WTC11 (cell line): Measurements from ENCODE around the gene IGSF9.

Experiments used
- ARID4B ChIP-seq: sonication (generic); formaldehyde crosslinking; IDR thresholded peaks from 2 replicates; pipeline ENCODE4 v1.8.0; 2023; ENCODE audit warnings: missing genetic modification reagents, mild to moderate bottlenecking, borderline replicate concordance
- ATF2 ChIP-seq: sonication (generic); formaldehyde crosslinking; IDR thresholded peaks from 2 replicates; pipeline ENCODE4 v1.8.1; 2022; ENCODE audit warnings: low read depth, missing genetic modification reagents, borderline replicate concordance
- ATF3 ChIP-seq: sonication (generic); formaldehyde crosslinking; conservative IDR thresholded peaks from 2 replicates; pipeline ENCODE4 v1.8.1; 2022; ENCODE audit warnings: mild to moderate bottlenecking, missing genetic modification reagents
- CTCF ChIP-seq: fragments of 200-600 bp; IDR thresholded peaks from 2 replicates; pipeline ENCODE4 v1.8.0; 2022; ENCODE audit warnings: antibody characterized with exemption
- FOXP1 ChIP-seq: sonication (generic); formaldehyde crosslinking; IDR thresholded peaks from 2 replicates; pipeline ENCODE4 v1.8.0; 2022; ENCODE audit warnings: missing genetic modification reagents, mild to moderate bottlenecking, moderate library complexity, borderline replicate concordance
- HMGXB4 ChIP-seq: sonication (generic); formaldehyde crosslinking; IDR thresholded peaks from 2 replicates; pipeline ENCODE4 v1.8.1; 2023; ENCODE audit warnings: mild to moderate bottlenecking, moderate library complexity, missing genetic modification reagents
- MAX ChIP-seq: sonication (generic); formaldehyde crosslinking; IDR thresholded peaks from 2 replicates; pipeline ENCODE4 v1.8.0; 2022; ENCODE audit warnings: mild to moderate bottlenecking, missing genetic modification reagents
- SP1 ChIP-seq: sonication (generic); formaldehyde crosslinking; conservative IDR thresholded peaks from 2 replicates; pipeline ENCODE4 v1.8.1; 2022; ENCODE audit warnings: missing genetic modification reagents
- STAT6 ChIP-seq: sonication (generic); formaldehyde crosslinking; conservative IDR thresholded peaks from 2 replicates; pipeline ENCODE4 v1.8.1; 2023; ENCODE audit warnings: mild to moderate bottlenecking, low read depth, missing genetic modification reagents, moderate library complexity
- USF2 ChIP-seq: sonication (generic); formaldehyde crosslinking; IDR thresholded peaks from 2 replicates; pipeline ENCODE4 v1.8.1; 2023; ENCODE audit warnings: mild to moderate bottlenecking, missing genetic modification reagents, moderate library complexity
- ZSCAN18 ChIP-seq: fragments of 250-450 bp; sonication (Bioruptor Pico); IDR thresholded peaks from 2 replicates; pipeline ENCODE4 v2.1.2; 2022; ENCODE audit warnings: mild to moderate bottlenecking, moderate library complexity

GRCh38 chr1:159990005-159990404, 44.6 kb upstream of the IGSF9 start:
- TF ChIP-seq SP1 (CRISPR knock-in tag) = no peak
- TF ChIP-seq CTCF = no peak
- no peak for TF ChIP-seq ATF2 (CRISPR knock-in tag)
- no peak for TF ChIP-seq USF2 (CRISPR knock-in tag)
- no peak for TF ChIP-seq HMGXB4 (CRISPR knock-in tag)
- no peak for TF ChIP-seq ATF3 (CRISPR knock-in tag)
- TF ChIP-seq ZSCAN18 (CRISPR knock-in tag) = no peak
- no peak for TF ChIP-seq MAX (CRISPR knock-in tag)
- TF ChIP-seq ARID4B (CRISPR knock-in tag) = no peak
- TF ChIP-seq FOXP1 (CRISPR knock-in tag) = no peak
- no peak for TF ChIP-seq STAT6
